HG02970 (cell line): ENCODE results near the gene GPANK1.

ENCODE experiments used
- ATAC-seq: cut with Tn5 transposase; IDR thresholded peaks from one replicate; pipeline ENCODE4 v1.9.1; 2021; ENCODE audit warnings: mild to moderate bottlenecking, moderate library complexity, moderate number of reproducible peaks; ENCODE audit not compliant: unreplicated experiment, low FRiP score

The GPANK1 gene

DNA sequence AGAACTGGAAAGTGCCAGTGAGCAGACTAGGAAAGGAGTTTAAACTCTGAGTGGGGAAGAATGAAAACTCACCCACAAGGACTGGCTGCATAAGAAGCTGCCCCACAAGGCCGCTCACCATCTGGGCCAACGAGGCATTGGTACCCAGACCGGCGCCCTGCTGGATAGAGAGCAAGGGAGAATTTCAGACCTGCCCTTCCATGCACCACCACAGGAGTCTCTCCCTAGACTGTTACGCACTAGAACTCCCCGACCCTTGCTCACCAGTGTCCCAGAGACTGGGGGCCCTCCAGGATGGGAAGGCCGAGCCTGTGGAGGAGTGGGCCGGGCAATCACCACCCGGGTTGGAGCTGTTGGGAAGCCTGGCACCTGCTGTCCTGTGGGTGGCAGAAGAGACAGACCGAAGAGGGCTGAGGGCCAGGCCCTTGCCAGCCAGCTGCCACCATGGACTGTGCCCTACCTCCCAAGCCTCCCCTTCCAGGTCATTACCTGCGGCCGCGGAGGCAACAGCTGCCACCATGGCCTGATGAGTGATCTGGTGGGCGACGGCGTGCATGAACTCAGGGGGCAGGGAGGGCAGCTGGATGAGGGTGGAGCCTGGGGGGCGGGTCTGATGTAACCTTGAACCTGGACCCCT is 20.9 kb downstream of the GPANK1 start:
- no peak for ATAC-seq

DNA sequence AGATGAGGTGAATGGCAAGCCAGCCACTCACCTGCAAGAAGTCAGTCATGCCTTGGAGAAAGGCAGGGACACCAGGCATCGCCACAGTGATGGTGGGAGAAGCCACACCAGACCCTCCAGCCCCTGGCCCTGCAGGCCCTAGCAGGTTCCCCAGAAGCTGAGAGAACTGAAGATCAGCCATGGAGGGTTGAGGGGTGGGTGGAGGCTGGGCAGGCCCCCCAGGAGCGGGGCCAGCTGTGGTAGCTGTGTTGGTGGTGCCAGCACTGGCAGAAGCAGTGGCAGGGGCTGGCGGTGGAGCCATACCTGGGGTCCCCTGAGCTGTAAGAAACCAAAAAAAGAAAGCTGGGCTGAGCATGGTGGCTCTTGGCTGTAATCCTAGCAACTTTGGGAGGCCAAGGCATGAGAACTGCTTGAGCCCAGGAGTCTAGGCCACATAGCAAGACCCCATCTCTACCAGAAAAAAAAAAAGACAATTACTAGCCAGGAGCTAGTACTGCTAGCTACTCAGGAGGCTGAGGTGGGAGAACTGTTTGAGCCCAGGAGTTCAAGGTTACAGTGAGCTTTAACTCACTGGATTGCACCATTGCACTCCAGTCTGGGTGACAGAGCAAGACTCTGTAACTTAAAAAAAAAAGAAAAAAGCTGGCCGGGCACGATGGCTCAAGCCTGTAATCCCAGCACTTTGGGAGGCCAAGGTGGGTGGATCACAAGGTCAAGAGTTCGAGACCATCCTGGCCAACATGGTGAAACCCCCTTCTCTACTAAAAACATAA is 21.8 kb downstream of the GPANK1 start:
- no peak for ATAC-seq

GRCh38 chr6:31641370-31641769 is 23.4 kb downstream of the GPANK1 start:
- ATAC-seq, result no peak

DNA sequence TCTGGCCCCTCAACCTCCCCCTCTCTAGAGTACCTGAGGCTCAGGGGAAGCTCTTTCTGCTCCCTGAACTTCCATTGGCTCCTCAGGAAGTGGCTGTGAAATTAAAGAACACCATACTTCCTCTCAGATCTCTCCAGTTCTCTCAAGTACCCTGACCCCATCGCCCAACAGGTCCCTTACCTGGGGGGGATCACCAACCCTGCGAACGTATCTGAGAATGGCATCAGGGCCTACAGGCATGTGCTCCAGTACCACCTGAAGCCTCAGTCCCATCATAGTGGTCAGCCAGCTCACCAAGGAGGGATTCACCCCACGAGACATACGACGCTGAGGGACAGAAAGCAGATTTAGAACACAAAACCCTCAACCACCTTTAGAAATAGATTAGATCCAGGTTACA is 24.2 kb downstream of the GPANK1 start:
- no peak for ATAC-seq

GRCh38 chr6:31639449-31639861 is 25.3 kb downstream of the GPANK1 start:
- ATAC-seq, result no peak

- no peak for ATAC-seq
Measured at GRCh38 chr6:31639043-31639442, 25.8 kb downstream of the GPANK1 start.

DNA sequence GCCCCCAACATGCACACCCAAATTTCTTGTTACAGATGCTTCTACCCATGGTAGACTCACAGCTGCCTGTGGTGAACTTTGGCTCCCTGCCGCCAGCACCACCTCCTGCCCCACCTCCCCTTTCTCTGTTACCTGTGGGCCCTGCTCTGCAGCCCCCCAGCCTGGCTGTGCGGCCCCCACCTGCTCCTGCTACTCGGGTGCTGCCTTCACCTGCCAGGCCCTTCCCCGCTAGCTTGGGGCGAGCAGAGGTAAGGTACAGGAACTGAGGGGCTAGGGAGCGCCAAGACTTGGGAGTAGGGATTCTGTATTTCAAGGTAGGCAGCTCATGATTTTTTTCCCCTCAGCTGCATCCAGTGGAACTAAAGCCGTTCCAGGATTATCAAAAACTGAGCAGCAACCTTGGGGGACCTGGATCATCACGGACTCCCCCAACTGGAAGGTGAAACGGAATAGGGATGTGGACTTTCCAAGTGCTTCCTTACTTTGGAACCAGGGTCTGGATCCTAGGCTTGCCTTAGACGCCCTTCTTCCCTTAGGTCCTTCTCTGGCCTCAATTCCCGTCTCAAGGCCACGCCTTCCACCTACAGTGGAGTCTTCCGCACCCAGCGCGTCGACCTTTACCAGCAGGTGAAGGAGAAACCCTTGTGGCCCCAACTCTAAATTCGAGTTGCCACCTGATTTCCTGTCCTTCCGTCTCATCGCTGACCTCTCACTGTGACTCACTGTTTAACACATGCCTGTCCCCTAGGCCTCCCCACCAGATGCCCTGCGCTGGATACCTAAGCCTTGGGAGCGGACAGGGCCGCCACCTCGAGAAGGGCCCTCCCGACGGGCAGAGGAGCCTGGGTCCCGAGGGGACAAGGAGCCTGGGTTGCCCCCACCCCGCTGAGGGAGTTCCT is 27.9 kb downstream of the GPANK1 start:
- no peak for ATAC-seq

GRCh38 chr6:31634969-31635575 is 29.7 kb downstream of the GPANK1 start:
- ATAC-seq, result no peak

- ATAC-seq, result no peak
Measured at GRCh38 chr6:31634131-31634530, 30.7 kb downstream of the GPANK1 start.

DNA sequence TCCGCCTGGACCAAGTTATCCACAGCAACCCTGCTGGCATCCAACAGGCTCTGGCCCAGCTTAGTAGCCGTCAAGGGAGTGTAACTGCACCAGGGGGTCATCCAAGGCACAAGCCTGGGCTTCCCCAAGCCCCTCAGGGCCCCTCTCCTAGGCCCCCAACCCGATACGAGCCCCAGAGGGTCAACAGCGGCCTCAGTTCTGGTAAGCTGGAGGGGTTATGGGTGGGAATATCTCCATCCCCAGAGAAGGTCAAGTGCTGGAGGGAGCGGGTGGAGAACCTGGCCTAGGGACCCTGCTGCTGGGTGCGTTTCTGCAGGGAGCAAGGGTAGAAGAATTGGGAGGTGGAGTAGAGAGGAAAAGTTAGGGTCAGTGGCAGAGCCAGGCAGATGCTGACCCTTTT is 31.4 kb downstream of the GPANK1 start:
- ATAC-seq, result no peak

DNA sequence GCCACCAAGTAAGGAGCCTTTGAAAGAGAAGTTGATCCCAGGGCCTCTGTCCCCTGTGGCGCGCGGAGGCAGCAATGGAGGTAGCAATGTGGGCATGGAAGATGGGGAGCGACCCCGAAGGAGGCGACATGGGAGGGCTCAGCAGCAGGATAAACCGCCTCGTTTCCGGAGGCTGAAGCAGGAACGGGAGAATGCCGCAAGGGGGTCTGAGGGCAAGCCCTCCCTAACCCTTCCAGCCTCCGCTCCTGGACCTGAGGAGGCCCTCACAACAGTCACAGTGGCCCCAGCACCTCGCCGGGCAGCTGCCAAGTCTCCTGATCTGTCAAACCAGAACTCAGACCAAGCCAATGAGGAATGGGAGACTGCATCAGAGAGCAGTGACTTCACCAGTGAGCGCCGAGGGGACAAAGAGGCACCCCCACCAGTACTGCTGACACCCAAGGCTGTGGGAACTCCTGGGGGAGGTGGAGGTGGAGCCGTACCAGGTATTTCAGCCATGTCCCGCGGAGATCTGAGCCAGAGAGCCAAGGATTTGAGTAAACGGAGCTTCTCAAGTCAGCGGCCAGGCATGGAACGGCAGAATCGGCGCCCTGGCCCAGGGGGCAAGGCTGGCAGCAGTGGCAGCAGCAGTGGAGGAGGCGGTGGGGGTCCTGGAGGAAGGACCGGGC is 32.4 kb downstream of the GPANK1 start:
- no peak for ATAC-seq

DNA sequence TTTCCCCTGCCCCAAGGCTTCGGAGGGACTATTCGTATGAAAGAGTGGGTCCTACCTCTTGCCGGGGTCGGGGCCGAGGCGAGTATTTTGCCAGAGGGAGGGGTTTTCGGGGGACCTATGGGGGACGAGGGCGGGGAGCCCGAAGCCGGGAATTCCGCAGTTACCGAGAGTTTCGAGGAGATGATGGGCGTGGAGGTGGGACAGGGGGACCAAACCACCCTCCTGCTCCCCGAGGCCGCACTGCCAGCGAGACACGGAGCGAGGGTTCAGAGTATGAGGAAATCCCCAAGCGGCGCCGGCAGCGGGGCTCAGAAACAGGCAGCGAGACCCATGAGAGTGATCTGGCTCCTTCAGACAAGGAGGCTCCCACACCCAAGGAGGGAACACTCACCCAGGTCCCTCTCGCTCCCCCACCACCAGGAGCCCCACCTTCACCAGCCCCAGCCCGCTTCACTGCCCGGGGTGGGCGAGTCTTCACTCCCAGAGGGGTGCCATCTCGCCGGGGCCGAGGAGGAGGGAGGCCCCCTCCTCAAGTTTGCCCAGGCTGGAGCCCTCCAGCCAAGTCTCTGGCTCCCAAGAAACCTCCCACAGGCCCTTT is 33.0 kb downstream of the GPANK1 start:
- ATAC-seq, result no peak

DNA sequence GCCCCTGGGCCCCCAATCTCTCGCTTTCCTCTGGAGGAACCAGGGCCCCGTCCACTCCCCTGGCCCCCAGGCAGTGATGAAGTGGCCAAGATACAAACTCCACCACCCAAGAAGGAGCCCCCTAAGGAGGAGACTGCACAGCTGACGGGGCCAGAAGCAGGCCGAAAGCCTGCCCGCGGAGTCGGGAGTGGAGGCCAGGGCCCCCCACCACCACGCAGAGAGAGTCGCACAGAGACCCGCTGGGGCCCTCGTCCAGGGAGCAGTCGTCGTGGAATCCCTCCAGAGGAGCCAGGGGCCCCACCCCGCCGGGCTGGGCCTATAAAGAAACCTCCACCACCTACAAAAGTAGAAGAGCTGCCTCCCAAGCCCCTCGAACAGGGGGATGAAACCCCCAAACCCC is 33.6 kb downstream of the GPANK1 start:
- no peak for ATAC-seq

GRCh38 chr6:31630177-31630934 is 34.4 kb downstream of the GPANK1 start:
- ATAC-seq, result no peak

DNA sequence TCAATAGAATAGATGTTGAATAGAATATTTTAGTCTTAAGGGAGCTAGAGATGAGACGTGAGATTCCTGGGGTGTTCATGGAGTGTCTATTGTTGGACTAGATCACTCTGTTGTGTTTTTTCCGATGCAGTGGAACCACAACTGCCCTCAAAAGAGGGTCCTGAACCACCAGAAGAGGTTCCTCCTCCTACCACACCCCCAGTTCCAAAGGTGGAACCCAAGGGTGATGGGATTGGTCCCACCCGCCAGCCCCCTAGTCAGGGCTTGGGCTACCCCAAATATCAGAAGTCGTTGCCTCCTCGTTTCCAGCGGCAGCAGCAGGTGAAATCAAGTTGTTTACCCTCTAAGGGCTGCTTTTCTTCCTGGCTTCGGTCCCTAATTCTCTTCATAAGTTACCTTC is 35.8 kb downstream of the GPANK1 start:
- no peak for ATAC-seq

DNA sequence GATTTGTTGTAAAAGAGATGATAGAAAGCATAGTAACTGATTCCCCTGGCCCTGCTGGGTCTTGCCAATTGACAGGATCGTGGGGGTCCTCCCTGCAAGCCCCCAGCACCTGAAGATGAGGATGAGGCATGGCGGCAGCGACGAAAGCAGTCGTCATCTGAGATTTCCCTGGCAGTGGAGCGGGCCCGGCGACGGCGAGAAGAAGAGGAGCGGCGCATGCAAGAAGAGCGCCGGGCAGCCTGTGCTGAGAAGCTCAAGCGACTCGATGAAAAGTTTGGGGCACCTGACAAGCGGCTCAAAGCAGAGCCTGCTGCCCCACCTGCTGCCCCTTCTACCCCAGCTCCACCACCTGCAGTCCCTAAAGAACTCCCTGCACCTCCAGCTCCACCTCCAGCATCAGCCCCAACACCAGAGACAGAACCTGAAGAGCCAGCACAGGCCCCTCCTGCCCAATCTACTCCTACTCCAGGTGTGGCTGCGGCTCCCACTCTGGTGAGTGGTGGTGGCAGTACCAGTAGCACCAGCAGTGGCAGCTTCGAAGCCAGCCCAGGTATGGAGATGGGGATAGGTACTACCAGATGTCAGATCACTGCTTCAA is 37.0 kb downstream of the GPANK1 start:
- ATAC-seq, result no peak

- ATAC-seq, result no peak
Measured at GRCh38 chr6:31626952-31627351, 37.8 kb downstream of the GPANK1 start.

DNA sequence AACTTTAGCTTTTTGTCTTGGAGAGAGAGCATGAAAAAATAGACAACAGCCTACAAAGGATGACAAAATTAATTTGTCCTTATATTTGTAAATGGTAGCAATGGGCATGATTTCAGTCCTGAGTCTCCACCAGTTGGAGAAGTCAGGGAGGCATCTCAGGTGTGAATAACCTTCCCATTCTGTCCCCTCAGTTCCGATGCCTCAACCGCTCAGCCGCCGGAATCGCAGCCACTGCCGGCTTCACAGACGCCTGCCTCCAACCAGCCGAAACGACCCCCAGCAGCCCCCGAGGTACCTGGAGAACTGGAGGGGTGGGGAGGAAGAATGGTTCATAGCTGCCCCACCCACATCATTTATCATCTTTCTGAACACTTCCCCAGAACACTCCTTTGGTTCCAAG is 40.7 kb downstream of the GPANK1 start:
- no peak for ATAC-seq

DNA sequence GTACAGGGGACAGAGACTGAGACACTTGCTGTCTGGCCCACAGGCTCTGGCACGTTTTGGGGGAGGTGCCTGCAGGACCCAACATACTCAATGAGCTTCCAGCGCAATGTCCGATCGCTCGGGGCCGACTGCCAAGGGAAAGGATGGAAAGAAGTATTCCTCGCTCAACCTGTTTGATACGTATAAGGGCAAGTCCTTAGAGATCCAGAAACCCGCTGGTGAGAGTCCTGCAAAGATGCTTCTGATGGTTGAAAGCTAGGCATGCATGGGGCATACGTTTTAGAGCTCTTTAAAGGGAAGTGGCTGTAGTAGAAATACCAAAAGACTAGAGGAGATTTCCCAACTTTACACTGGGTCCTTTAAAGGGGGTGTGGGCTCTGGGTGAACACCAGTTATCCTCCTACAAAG is 42.1 kb downstream of the GPANK1 start:
- no peak for ATAC-seq
